Measurements from ENCODE around the gene RNF167. TPM values are rescaled to one million over a fixed set of nuclear protein-coding genes. Genes with fewer than 3 reads are reported as not detected.

RNF167 gene
- total RNA-seq, 2 donors from 2014 or later: 62.7 to 77.3 TPM

Small RNAs within 50 kb of the gene (microRNA-seq; reads per million reads assigned to microRNA genes)
- 0.52 to 0.97 reads per million in 2 donors for gene MIR6864 (ENCODE audit: borderline microRNAs expressed in 2 of 2)
- 0 reads per million in 2 donors for gene MIR6865 (ENCODE audit: borderline microRNAs expressed in 2 of 2)

Other genes starting within 250 kb of the RNF167 start
- gene PELP1, start 236.1 kb upstream of the RNF167 start, total RNA-seq: 10 to 100 TPM; 33.3 to 37.8 TPM
- 10 to 100 TPM; 50.7 to 63.8 TPM for gene ARRB2, start 229.6 kb upstream of the RNF167 start, total RNA-seq
- 10 to 100 TPM in 1 of 2 donors, 1 to 10 TPM in 1; 10.0 to 10.8 TPM for gene MED11, start 208.8 kb upstream of the RNF167 start, total RNA-seq
- 1 to 10 TPM; 1.1 to 1.2 TPM for gene ZMYND15, start 200.4 kb upstream of the RNF167 start, total RNA-seq
- gene CXCL16, start 200.3 kb upstream of the RNF167 start, total RNA-seq: 10 to 100 TPM; 14.8 to 20.4 TPM
- not detected for gene TM4SF5, start 168.4 kb upstream of the RNF167 start, total RNA-seq
- 1 to 10 TPM; 2.1 to 3.4 TPM for gene VMO1, start 153.9 kb upstream of the RNF167 start, total RNA-seq
- not detected for gene GLTPD2, start 151.3 kb upstream of the RNF167 start, total RNA-seq
- gene PSMB6, start 144.1 kb upstream of the RNF167 start, total RNA-seq: 100 to 1,000 TPM in 1 of 2 donors, 10 to 100 TPM in 1; 87.5 to 103 TPM
- 10 to 100 TPM; 22.2 to 30.3 TPM for gene PLD2, start 133.1 kb upstream of the RNF167 start, total RNA-seq
- gene MINK1, start 106.9 kb upstream of the RNF167 start, total RNA-seq: 10 to 100 TPM; 53.3 to 67.0 TPM
- 1 to 10 TPM in 1 of 2 donors, under 1 TPM in 1; 1.00 to 1.3 TPM for gene C17orf107, start 40.7 kb upstream of the RNF167 start, total RNA-seq
- gene CHRNE, start 37.2 kb upstream of the RNF167 start, total RNA-seq: 1 to 10 TPM in 1 of 2 donors, under 1 TPM in 1; 0.57 to 1.5 TPM
- gene GP1BA, start 8.0 kb upstream of the RNF167 start, total RNA-seq: not detected
- gene SLC25A11, start 222 bp upstream of the RNF167 start, total RNA-seq: 10 to 100 TPM; 33.0 to 43.7 TPM
- gene PFN1, start 8.3 kb downstream of the RNF167 start, total RNA-seq: 100 to 1,000 TPM; 582 to 588 TPM
- gene ENO3, start 10.9 kb downstream of the RNF167 start, total RNA-seq: 1 to 10 TPM; 3.2 to 4.3 TPM
- 10 to 100 TPM; 47.0 to 50.7 TPM for gene SPAG7, start 27.5 kb downstream of the RNF167 start, total RNA-seq
- gene CAMTA2, start 47.4 kb downstream of the RNF167 start, total RNA-seq: 10 to 100 TPM; 52.0 to 72.2 TPM
- gene INCA1, start 57.3 kb downstream of the RNF167 start, total RNA-seq: 1 to 10 TPM in 1 of 2 donors, under 1 TPM in 1; 0.60 to 1.3 TPM
- gene KIF1C, start 57.7 kb downstream of the RNF167 start, total RNA-seq: 100 to 1,000 TPM; 192 to 254 TPM
- under 1 TPM in 1 of 2 donors, not detected in 1; 0.14 TPM for gene SLC52A1, start 95.2 kb downstream of the RNF167 start, total RNA-seq
- 1 to 10 TPM; 4.1 to 4.6 TPM for gene ZFP3, start 138.2 kb downstream of the RNF167 start, total RNA-seq
- gene ZNF232, start 171.6 kb downstream of the RNF167 start, total RNA-seq: 1 to 10 TPM; 3.7 to 6.3 TPM
- under 1 TPM in 1 of 2 donors, not detected in 1; 0.19 TPM for gene USP6, start 175.8 kb downstream of the RNF167 start, total RNA-seq